Tibial nerve (tissue), 4 donors: ENCODE results near the gene CAMSAP3.

ENCODE experiments used
- CTCF ChIP-seq, 5 experiments: fragments of 200-600 bp in 3 of 5; fragments of 450-650 bp in 2 of 5; sonication (generic) in 3 of 5; IDR thresholded peaks; one replicate each; pipeline ENCODE4 v1.5.1; 2016 to 2019; ENCODE audit warnings: antibody characterized with exemption in 5 of 5, mild to moderate bottlenecking in 3 of 5, moderate library complexity in 2 of 5
- EP300 ChIP-seq, 2 donors: sonication (generic); formaldehyde crosslinking; IDR thresholded peaks; one replicate each; pipeline ENCODE4 v1.6.1; 2017; ENCODE audit warnings: antibody characterized with exemption in 2 of 2, mild to moderate bottlenecking in 1 of 2
- POLR2A ChIP-seq, 2 donors: fragments of 450-650 bp; IDR thresholded peaks; one replicate each; pipeline ENCODE4 v1.6.1; 2017; ENCODE audit warnings: antibody characterized with exemption in 2 of 2, mild to moderate bottlenecking in 2 of 2, moderate library complexity in 2 of 2

GRCh38 chr19:7618348-7618747, 22.7 kb downstream of the CAMSAP3 start:
- TF ChIP-seq CTCF (IDR thresholded peaks at IDR 0.05) (no peak), POLR2A (IDR thresholded peaks at IDR 0.05) (no peak), EP300 (IDR thresholded peaks at IDR 0.05) (no peak)
